K562 (cell line): Measurements from ENCODE around the gene VSNL1. TPM values are rescaled to one million over a fixed set of nuclear protein-coding genes. Genes with fewer than 3 reads are reported as not detected.

Experiments used
- ATAC-seq: fragments of 200-7000 bp; cut with Tn5 transposase; 3 replicates; pipeline ENCODE4 v1.9.1; 2020; ENCODE audit warnings: moderate library complexity
- BruUV-seq: library from RNA; stranded (reverse); fragments of 400-500 nt; replicated peaks from 2 replicates; lab custom pipeline; 2021; lab: Mats Ljungman, UMichigan
- CTCF ChIA-PET: fragments of 300-600 bp; formaldehyde crosslinking; extraction: SDS; loops from one replicate; lab custom pipeline; 2021; ENCODE audit warnings: low intra/inter-chr PET ratio; lab: Yijun Ruan, JAX
- POLR2A ChIA-PET: fragments of 300-600, 350-650 bp; sonication (Branson Sonifier 250); formaldehyde crosslinking; extraction: SDS; loops from one replicate; lab custom pipeline; 2021; ENCODE audit warnings: antibody characterized with exemption, inconsistent platforms; lab: Yijun Ruan, JAX
- DNase-seq, 4 experiments: peaks; one replicate each; pipeline versions ENCODE4 v3.0.0 to v3.0.0-alpha.2; 2011 to 2018; ENCODE audit warnings: low spot score in 3 of 4, mixed read lengths in 3 of 4; ENCODE audit errors: extremely low read depth in 1 of 4
- FAIRE-seq: peaks from 2 replicates; lab custom pipeline; 2011; peaks lifted over from hg19 to GRCh38; lab: Jason Lieb, UNC
- H2AFZ ChIP-seq: 2 replicates; pipeline ENCODE4 v1.6.0; 2011; ENCODE audit warnings: low read depth, low read length, control low read depth, inconsistent platforms
- H3K27ac ChIP-seq: fragments of 200-600 bp; 3 replicates; pipeline ENCODE4 v1.8.0; 2011; ENCODE audit warnings: low read depth, mild to moderate bottlenecking, control low read depth, inconsistent platforms, low read length, moderate library complexity, mixed read lengths; ENCODE audit errors: extremely low read depth
- H3K27me3 ChIP-seq, 2 experiments: fragments of 300-600 bp in 1 of 2; 2 replicates in 1 of 2; 3 replicates in 1 of 2; pipeline versions ENCODE4 v1.6.0 to v1.8.0; 2011; ENCODE audit warnings: inconsistent platforms in 2 of 2, low read length in 2 of 2, mild to moderate bottlenecking in 1 of 2, mixed read lengths in 1 of 2, moderate library complexity in 1 of 2; ENCODE audit not compliant: control insufficient read depth in 2 of 2, insufficient read depth in 2 of 2
- H3K36me3 ChIP-seq: fragments of 300-600 bp; 3 replicates; pipeline ENCODE4 v1.8.0; 2011; ENCODE audit warnings: mild to moderate bottlenecking, low read length, inconsistent platforms; ENCODE audit not compliant: control insufficient read depth, insufficient read depth
- H3K4me1 ChIP-seq, 2 experiments: fragments of 200-600 bp in 1 of 2; replicated peaks in 1 of 2; 2 replicates in 1 of 2; 3 replicates in 1 of 2; pipeline versions ENCODE4 v1.5.1 to v1.8.0; 2011; ENCODE audit warnings: inconsistent platforms in 2 of 2, low read length in 2 of 2, mild to moderate bottlenecking in 1 of 2, mixed read lengths in 1 of 2, moderate library complexity in 1 of 2; ENCODE audit not compliant: control insufficient read depth in 2 of 2, insufficient read depth in 2 of 2
- H3K4me2 ChIP-seq: 2 replicates; pipeline ENCODE4 v1.6.1; 2011; ENCODE audit warnings: low read length, control low read depth, inconsistent platforms, mixed read lengths; ENCODE audit not compliant: insufficient read depth
- H3K4me3 ChIP-seq: fragments of 200-600 bp; sonication (generic), shearing (Covaris generic); 2 replicates; pipeline ENCODE4 v1.5.1; 2016; ENCODE audit warnings: control low read depth, inconsistent platforms
- H3K79me2 ChIP-seq: fragments of 200-600 bp; 3 replicates; pipeline ENCODE4 v1.8.0; 2011; ENCODE audit warnings: low read length, inconsistent platforms; ENCODE audit not compliant: control insufficient read depth, insufficient read depth
- H3K9ac ChIP-seq, 2 experiments: 2 replicates each; pipeline versions ENCODE4 v1.6.0 to v1.6.1; 2011; ENCODE audit warnings: low read depth in 2 of 2, low read length in 2 of 2, control low read depth in 1 of 2, inconsistent platforms in 1 of 2, mild to moderate bottlenecking in 1 of 2, mixed read lengths in 1 of 2; ENCODE audit not compliant: insufficient read depth in 1 of 2
- H3K9me1 ChIP-seq: one replicate; pipeline ENCODE4 v1.6.0; 2011; ENCODE audit warnings: inconsistent platforms, mild to moderate bottlenecking, low read length, moderate library complexity; ENCODE audit not compliant: control insufficient read depth, insufficient read depth
- H3K9me3 ChIP-seq: replicated peaks from 2 replicates; pipeline ENCODE4 v1.5.1; 2011; ENCODE audit warnings: low read depth, low read length, inconsistent platforms; ENCODE audit not compliant: control insufficient read depth, insufficient read depth
- H4K20me1 ChIP-seq: replicated peaks from 2 replicates; pipeline ENCODE4 v1.6.1; 2011; ENCODE audit warnings: low read length, inconsistent platforms, mixed read lengths; ENCODE audit not compliant: control insufficient read depth, insufficient read depth
- CBX8 ChIP-seq: fragments of 200-600 bp; sonication (generic); IDR thresholded peaks from 2 replicates; pipeline ENCODE4 v1.6.1; 2012; ENCODE audit warnings: borderline replicate concordance, mixed run types, low read depth, mild to moderate bottlenecking, moderate library complexity, mixed read lengths, low read length, control low read depth, inconsistent platforms; ENCODE audit not compliant: poor library complexity, severe bottlenecking; ENCODE audit errors: extremely low read depth
- E2F3 ChIP-seq: fragments of 250-450 bp; sonication (Bioruptor Pico); IDR thresholded peaks from 2 replicates; pipeline ENCODE4 v1.4.0; 2020; ENCODE audit warnings: mild to moderate bottlenecking
- E2F4 ChIP-seq: sonication (generic); formaldehyde crosslinking; IDR thresholded peaks from 2 replicates; pipeline ENCODE4 v1.8.0; 2022; ENCODE audit warnings: mild to moderate bottlenecking, low read depth, missing genetic modification reagents
- FOS ChIP-seq: IDR thresholded peaks from 3 replicates; pipeline ENCODE4 v1.6.1; 2011; ENCODE audit not compliant: insufficient read length; ENCODE audit errors: extremely low read depth
- FOXM1 ChIP-seq, 2 experiments: fragments of 450-650 bp in 1 of 2; sonication (generic) in 1 of 2; formaldehyde crosslinking in 1 of 2; IDR thresholded peaks; 2 replicates each; pipeline versions ENCODE4 v1.6.1 to v1.9.0; 2017 to 2022; ENCODE audit warnings: low read depth in 2 of 2, mild to moderate bottlenecking in 2 of 2, missing genetic modification reagents in 1 of 2, moderate library complexity in 1 of 2
- MYC ChIP-seq, 2 experiments: fragments of 250-450 bp in 1 of 2; sonication (Bioruptor Pico) in 1 of 2; IDR thresholded peaks; 2 replicates each; pipeline versions ENCODE4 v1.5.1 to v1.6.1; 2012 to 2021; ENCODE audit warnings: low read depth in 2 of 2, borderline replicate concordance in 1 of 2, improper control_type of control experiment in 1 of 2, low read length in 1 of 2, mild to moderate bottlenecking in 1 of 2, moderate library complexity in 1 of 2
- POLR2G ChIP-seq: fragments of 200-400 bp; formaldehyde crosslinking; IDR thresholded peaks from 2 replicates; pipeline ENCODE4 v1.6.1; 2017; ENCODE audit warnings: low read depth, mild to moderate bottlenecking, antibody characterized with exemption, low read length, moderate library complexity
- PRDM10 ChIP-seq: fragments of 450-650 bp; IDR thresholded peaks from 2 replicates; pipeline ENCODE4 v1.6.1; 2018; ENCODE audit not compliant: partially characterized antibody
- SLC30A9 ChIP-seq: fragments of 250-450 bp; sonication (Bioruptor Pico); IDR thresholded peaks from 2 replicates; pipeline ENCODE4 v1.8.0; 2022; ENCODE audit warnings: mild to moderate bottlenecking, moderate library complexity
- ZNF57 ChIP-seq: fragments of 450-650 bp; formaldehyde crosslinking; IDR thresholded peaks from 2 replicates; pipeline ENCODE4 v1.4.0; 2020; ENCODE audit warnings: mild to moderate bottlenecking, moderate library complexity
- WGBS: fragments of 100-300 bp; shearing (Covaris generic); methylation state at CpG from one replicate; pipeline ENCODE4 v1.1.6; 2016; ENCODE audit warnings: low coverage, mixed read lengths; ENCODE audit not compliant: insufficient coverage; ENCODE audit errors: missing lambda C conversion rate; 5-methylcytosine and 5-hydroxymethylcytosine counted together
- in situ Hi-C: fragments of 300-500 bp; cut with MboI; formaldehyde crosslinking; loops from 4 replicates; pipeline ENCODE4 v1.15.0; 2018; ENCODE audit warnings: inconsistent platforms, mixed read lengths
- intact Hi-C: fragments of 100-400 bp; cut with micrococcal nuclease; formaldehyde crosslinking; loops from 2 replicates; pipeline ENCODE4 v1.14.2; 2022
- polyA plus RNA-seq, 8 experiments: library from polyadenylated mRNA; depleted of rRNA in 4 of 8; stranded (reverse) in 5 of 8; unstranded in 3 of 8; fragments of >200 nt; fragmentation: Nextera tagmentation in 2 of 8; fragmentation: Illumina TruSeq in 1 of 8; extraction: Ambion mirVana in 2 of 8; extraction: Trizol in 1 of 8; gene quantifications; 2 replicates each; pipeline versions ENCODE4 v1.2.1 to v1.2.3, GENCODE V29; 2011 to 2014; ENCODE audit warnings: inconsistent platforms in 1 of 8, missing spikeins in 1 of 8
- total RNA-seq, 7 experiments: library from RNA; depleted of rRNA in 6 of 7; stranded (reverse); fragments of >200 nt in 6 of 7; fragmentation: Illumina TruSeq in 2 of 7; extraction: Trizol in 2 of 7; gene quantifications; 2 replicates each; pipeline versions ENCODE4 v1.2.1 to v1.2.3, GENCODE V29; 2011 to 2021; ENCODE audit warnings: low replicate concordance in 1 of 7

Gene VSNL1
- total and polyA plus RNA-seq, 9 of the 15 experiments (the other 6 are each of a cell fraction or from before 2014, with no cell fraction given): 0.20 TPM; not detected in 8

GRCh38 chr2:17658251-17658843 lies 117.9 kb downstream of the VSNL1 start:
- POLR2A ChIA-PET: no interaction called here
- in situ Hi-C loops: no loop called here
- intact Hi-C loops: no loop called here

More at GRCh38 chr2:17658251-17658843, 117.9 kb downstream of the VSNL1 start:
- FAIRE-seq (no peak), ATAC-seq (no peak; the same call in 1 of the 3 replicates), DNase-seq (no peak)
- H3K4me1 ChIP-seq: no peaks in the 10 kb centered on the region
- peaks cover 20% of the 10 kb centered on the region; the same call in 1 of the 3 replicates for H3K36me3 ChIP-seq
- no peaks in the 10 kb centered on the region for H3K79me2 ChIP-seq
- H4K20me1 ChIP-seq: no peaks in the 10 kb centered on the region
- no peak overlapping the region for H3K27ac ChIP-seq
- no peak overlapping the region for H2AFZ ChIP-seq
- H3K9ac ChIP-seq: no peak overlapping the region
- WGBS: 87% methylated on average over 6 of the region's 6 CpGs
- no TSS peak for BruUV-seq
- no peaks in the 10 kb centered on the region for H3K27me3 ChIP-seq
- CTCF ChIA-PET: no interaction called here
- no peaks in the 10 kb centered on the region for H3K9me3 ChIP-seq
- H3K4me2 ChIP-seq: no peak overlapping the region
- no peak for TF ChIP-seq MYC (IDR thresholded peaks at IDR 0.05; ENCODE audit: low read depth, low read length)
- TF ChIP-seq MYC (CRISPR knock-in tag; IDR thresholded peaks at IDR 0.05; ENCODE audit: borderline replicate concordance, low read depth): no peak
- TF ChIP-seq PRDM10: no peak
- TF ChIP-seq E2F4 (CRISPR knock-in tag): no peak
- TF ChIP-seq CBX8: no peak
- TF ChIP-seq FOXM1 (IDR thresholded peaks at IDR 0.05; ENCODE audit: low read depth): no peak
- TF ChIP-seq FOXM1 (CRISPR knock-in tag; IDR thresholded peaks at IDR 0.05; ENCODE audit: low read depth): no peak
- no peak for TF ChIP-seq ZNF57 (CRISPR knock-in tag)
- TF ChIP-seq FOS: no peak
- TF ChIP-seq POLR2G: no peak
- TF ChIP-seq SLC30A9 (CRISPR knock-in tag): no peak
- TF ChIP-seq E2F3 (CRISPR knock-in tag): no peak
- no peaks in the 10 kb centered on the region for H3K9me1 ChIP-seq
- no peak overlapping the region for H3K4me3 ChIP-seq
